ENCODE measurements around the gene TOR4A.
"Not testable (repeated sequence)": the region's sequence is repeated elsewhere in the genome, so short reads cannot be mapped to it uniquely, and the experiment has no call there.

Gene TOR4A

GRCh38 chr9:137327641-137328550 is 50.4 kb downstream of the TOR4A start:
- DNase-seq (ENCODE audit: low read depth); H3K4me3 ChIP-seq (ENCODE audit: low read depth, low read length): not testable (repeated sequence)

DNA sequence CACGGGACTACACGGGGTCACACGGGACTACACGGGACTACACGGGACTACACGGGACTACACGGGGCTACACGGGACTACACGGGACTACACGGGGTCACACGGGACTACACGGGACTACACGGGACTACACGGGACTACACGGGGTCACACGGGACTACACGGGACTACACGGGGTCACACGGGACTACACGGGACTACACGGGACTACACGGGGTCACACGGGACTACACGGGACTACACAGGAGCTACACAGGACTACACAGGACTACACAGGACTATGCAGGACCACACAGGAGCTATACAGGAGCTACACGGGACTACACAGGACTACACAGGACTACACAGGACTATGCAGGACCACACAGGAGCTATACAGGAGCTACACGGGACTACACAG is 52.1 kb downstream of the TOR4A start:
- H3K4me3 ChIP-seq (ENCODE audit: low read depth, low read length); DNase-seq (ENCODE audit: low read depth): not testable (repeated sequence)

DNA sequence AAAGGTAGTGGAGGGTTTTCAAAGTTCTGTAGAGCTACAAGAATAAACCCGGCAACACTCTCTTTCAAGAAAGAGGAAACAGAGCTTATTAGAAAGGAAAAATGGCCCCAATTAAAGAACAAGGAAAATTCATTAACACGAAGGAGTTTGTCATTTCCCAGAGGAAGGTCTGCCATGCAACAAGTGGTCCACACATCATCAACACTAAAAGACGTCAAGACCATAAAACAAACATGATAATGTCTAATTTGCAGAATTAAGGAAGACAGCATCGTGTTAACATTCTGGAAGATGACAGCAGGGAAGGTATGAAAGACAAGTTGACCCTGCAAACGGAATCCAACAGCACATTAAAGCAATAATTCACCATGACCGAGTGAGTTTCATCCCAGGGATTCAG is 53.2 kb downstream of the TOR4A start:
- DNase-seq (ENCODE audit: low read depth), result no peak

DNA sequence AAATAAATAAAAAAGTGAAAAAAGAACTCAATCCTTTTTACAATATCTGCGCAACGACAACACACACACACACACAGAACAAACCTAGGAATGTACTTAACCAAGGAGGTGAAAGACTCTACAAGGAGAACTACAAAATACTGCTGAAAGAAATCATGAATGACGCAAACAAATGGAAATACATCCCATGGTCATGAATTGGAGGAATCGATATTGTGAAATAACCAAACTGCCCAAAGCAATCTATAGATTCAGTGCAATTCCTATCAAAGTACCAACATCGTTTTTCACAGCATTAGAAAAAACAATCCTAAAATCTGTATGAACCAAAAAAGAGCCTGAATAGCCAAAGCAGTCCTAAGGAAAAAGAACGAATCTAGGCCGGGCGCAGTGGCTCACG is 54.4 kb downstream of the TOR4A start:
- no peak for DNase-seq (ENCODE audit: low read depth)
- no peak overlapping the region for H3K4me3 ChIP-seq (ENCODE audit: low read depth, low read length)

More for the DNA sequence above, 53.2 kb downstream of the TOR4A start:
- no peak overlapping the region for H3K4me3 ChIP-seq (ENCODE audit: low read depth, low read length)

Data from skeletal muscle cell (primary cell).